DMS 273 (cell line): ENCODE data around the gene FSIP1.
"Not testable (repeated sequence)": the region's sequence is repeated elsewhere in the genome, so short reads cannot be mapped to it uniquely, and the experiment has no call there.

Experiments
- DNase-seq: peaks from one replicate; lab custom pipeline; 2025; ENCODE audit not compliant: unreplicated experiment; lab: John Stamatoyannopoulos, UW

Gene FSIP1

GRCh38 chr15:39782441-39783138 is at the start of gene FSIP1:
Gene FSIP1, minus strand, starts transcription at chr15:39782841. Its CDS starts 6,317 bp downstream, at chr15:39776524.
- DNase-seq, result peak; percentile 97

- no peak for DNase-seq
Measured at GRCh38 chr15:39830166-39830565, 47.5 kb upstream of the FSIP1 start.

- peak; percentile 56 for DNase-seq
Measured at GRCh38 chr15:39828374-39828931, 45.8 kb upstream of the FSIP1 start.

GRCh38 chr15:39826975-39827374 is 44.3 kb upstream of the FSIP1 start:
- no peak for DNase-seq

GRCh38 chr15:39823634-39824033 is 41.0 kb upstream of the FSIP1 start:
- DNase-seq, result no peak

- DNase-seq, result no peak
Measured at GRCh38 chr15:39820050-39820602, 37.5 kb upstream of the FSIP1 start.

GRCh38 chr15:39819533-39819932 is 36.9 kb upstream of the FSIP1 start:
- DNase-seq, result no peak

- no peak for DNase-seq
Measured at GRCh38 chr15:39817892-39818291, 35.3 kb upstream of the FSIP1 start.

- DNase-seq, result no peak
Measured at GRCh38 chr15:39814489-39814888, 31.8 kb upstream of the FSIP1 start.

- not testable (repeated sequence) for DNase-seq
Measured at GRCh38 chr15:39812651-39813050, 30.0 kb upstream of the FSIP1 start.

- DNase-seq, result no peak
Measured at GRCh38 chr15:39808909-39809308, 26.3 kb upstream of the FSIP1 start.

GRCh38 chr15:39807791-39808190 is 25.1 kb upstream of the FSIP1 start:
- DNase-seq, result no peak

- DNase-seq, result no peak
Measured at GRCh38 chr15:39804026-39804425, 21.4 kb upstream of the FSIP1 start.

- DNase-seq, result no peak
Measured at GRCh38 chr15:39803016-39803415, 20.4 kb upstream of the FSIP1 start.

GRCh38 chr15:39801641-39802309 is 19.1 kb upstream of the FSIP1 start:
- DNase-seq, result peak; percentile 38

GRCh38 chr15:39799552-39800011 is 16.9 kb upstream of the FSIP1 start:
- no peak for DNase-seq

GRCh38 chr15:39798382-39798781 is 15.7 kb upstream of the FSIP1 start:
- no peak for DNase-seq

- peak; percentile 71 for DNase-seq
Measured at GRCh38 chr15:39797407-39797806, 14.8 kb upstream of the FSIP1 start.

- no peak for DNase-seq
Measured at GRCh38 chr15:39796601-39797000, 14.0 kb upstream of the FSIP1 start.

GRCh38 chr15:39795486-39795885 is 12.8 kb upstream of the FSIP1 start:
- DNase-seq, result no peak

- DNase-seq, result no peak
Measured at GRCh38 chr15:39794954-39795353, 12.3 kb upstream of the FSIP1 start.

- no peak for DNase-seq
Measured at GRCh38 chr15:39793923-39794322, 11.3 kb upstream of the FSIP1 start.
